Measurements from ENCODE around the gene GLT8D2. TPM values are rescaled to one million over a fixed set of nuclear protein-coding genes. Genes with fewer than 3 reads are reported as not detected.

GLT8D2 gene
- total and polyA plus RNA-seq, 2 donors from 2014 or later: 7.0 to 7.7 TPM

DNA sequence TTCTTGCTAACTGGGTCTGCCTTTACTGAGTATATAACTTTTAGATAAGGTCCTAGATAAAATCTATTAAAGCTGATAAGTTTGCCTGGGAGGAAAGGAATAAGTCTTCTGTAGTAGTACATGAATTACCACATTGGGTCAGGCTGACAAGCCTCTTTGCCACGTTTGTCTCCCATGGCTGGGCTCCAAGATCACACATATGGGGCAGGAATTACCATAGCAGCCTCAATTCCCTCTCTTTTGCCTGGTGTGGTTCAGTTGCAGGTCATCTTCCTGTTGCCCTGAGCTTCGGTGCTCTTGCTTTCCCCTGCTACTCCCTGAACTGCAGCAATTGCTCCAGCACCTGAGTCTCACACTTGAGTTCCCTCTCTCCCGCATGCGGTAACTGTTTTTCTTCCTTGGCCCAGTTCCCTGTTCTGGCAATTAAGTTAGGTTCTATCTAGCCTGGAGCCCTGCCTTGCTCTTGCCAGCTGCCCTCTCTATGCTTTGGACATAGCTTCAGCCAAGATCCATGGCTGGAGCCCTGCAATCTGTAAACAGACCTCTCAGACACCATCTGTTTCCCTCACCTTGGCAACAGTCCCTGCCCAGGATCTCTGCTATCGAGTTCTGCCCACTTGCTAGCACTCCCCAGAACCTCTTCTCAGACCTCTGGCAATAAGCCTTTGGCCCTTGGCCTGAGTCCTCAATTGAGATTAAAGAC, 5.8 kb upstream of the GLT8D2 start:
- intact Hi-C loops (cut with DNase I): no loop called here

GRCh38 chr12:104054681-104055346, 4.8 kb upstream of the GLT8D2 start:
- TF ChIP-seq, protein P1, sequence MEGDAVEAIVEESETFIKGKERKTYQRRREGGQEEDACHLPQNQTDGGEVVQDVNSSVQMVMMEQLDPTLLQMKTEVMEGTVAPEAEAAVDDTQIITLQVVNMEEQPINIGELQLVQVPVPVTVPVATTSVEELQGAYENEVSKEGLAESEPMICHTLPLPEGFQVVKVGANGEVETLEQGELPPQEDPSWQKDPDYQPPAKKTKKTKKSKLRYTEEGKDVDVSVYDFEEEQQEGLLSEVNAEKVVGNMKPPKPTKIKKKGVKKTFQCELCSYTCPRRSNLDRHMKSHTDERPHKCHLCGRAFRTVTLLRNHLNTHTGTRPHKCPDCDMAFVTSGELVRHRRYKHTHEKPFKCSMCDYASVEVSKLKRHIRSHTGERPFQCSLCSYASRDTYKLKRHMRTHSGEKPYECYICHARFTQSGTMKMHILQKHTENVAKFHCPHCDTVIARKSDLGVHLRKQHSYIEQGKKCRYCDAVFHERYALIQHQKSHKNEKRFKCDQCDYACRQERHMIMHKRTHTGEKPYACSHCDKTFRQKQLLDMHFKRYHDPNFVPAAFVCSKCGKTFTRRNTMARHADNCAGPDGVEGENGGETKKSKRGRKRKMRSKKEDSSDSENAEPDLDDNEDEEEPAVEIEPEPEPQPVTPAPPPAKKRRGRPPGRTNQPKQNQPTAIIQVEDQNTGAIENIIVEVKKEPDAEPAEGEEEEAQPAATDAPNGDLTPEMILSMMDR (IDR thresholded peaks at IDR 0.05; ENCODE audit: borderline replicate concordance, extremely low read depth, insufficient read depth): no peak
- intact Hi-C loops (cut with DNase I): no loop called here
- no peaks in the 10 kb centered on the region for H3K9me3 ChIP-seq (ENCODE audit: control insufficient read depth in 2 of 3, insufficient read depth in 1 of 3, low read length in 3 of 3)
- H3K4me1 ChIP-seq (ENCODE audit: control insufficient read depth in 2 of 3, insufficient read depth in 2 of 3, low read depth in 1 of 3, low read length in 3 of 3): peaks cover 0 to 2% (median 0%) of the 10 kb centered on the region in 3 donors
- no peak for DNase-seq
- no peaks in the 10 kb centered on the region for H3K36me3 ChIP-seq (ENCODE audit: control insufficient read depth in 2 of 3, insufficient read depth in 3 of 3, low read length in 3 of 3)
- no peak overlapping the region for H3K4me3 ChIP-seq (ENCODE audit: low read length in 3 of 3)
- H3K9ac ChIP-seq (ENCODE audit: low read length in 3 of 3): no peak overlapping the region
- no peaks in the 10 kb centered on the region for H3K27me3 ChIP-seq (ENCODE audit: control insufficient read depth, insufficient read depth, low read length)
- FAIRE-seq: no peak
- no peak overlapping the region for H3K27ac ChIP-seq (ENCODE audit: low read depth in 2 of 2, low read length in 2 of 2)

More for the DNA sequence above, 5.8 kb upstream of the GLT8D2 start:
- DNase-seq: no peak
- Histone ChIP-seq H3K27ac (ENCODE audit: low read depth in 2 of 2, low read length in 2 of 2) (no peak overlapping the region), H3K9ac (ENCODE audit: low read length in 3 of 3) (no peak overlapping the region), H3K4me1 (ENCODE audit: control insufficient read depth in 2 of 3, insufficient read depth in 2 of 3, low read depth in 1 of 3, low read length in 3 of 3) (peaks cover 0 to 2% (median 0%) of the 10 kb centered on the region in 3 donors), H3K4me3 (ENCODE audit: low read length in 3 of 3) (no peak overlapping the region), H3K36me3 (ENCODE audit: control insufficient read depth in 2 of 3, insufficient read depth in 3 of 3, low read length in 3 of 3) (no peaks in the 10 kb centered on the region), H3K9me3 (ENCODE audit: control insufficient read depth in 2 of 3, insufficient read depth in 1 of 3, low read length in 3 of 3) (no peaks in the 10 kb centered on the region), H3K27me3 (ENCODE audit: control insufficient read depth, insufficient read depth, low read length) (no peaks in the 10 kb centered on the region)
- FAIRE-seq: no peak
- TF ChIP-seq, protein P1 (IDR thresholded peaks at IDR 0.05; ENCODE audit: borderline replicate concordance, extremely low read depth, insufficient read depth): no peak

- Histone ChIP-seq H3K27ac (ENCODE audit: low read depth in 2 of 2, low read length in 2 of 2) (no peak overlapping the region), H3K9me3 (ENCODE audit: control insufficient read depth in 2 of 3, insufficient read depth in 1 of 3, low read length in 3 of 3) (no peaks in the 10 kb centered on the region), H3K27me3 (ENCODE audit: control insufficient read depth, insufficient read depth, low read length) (no peaks in the 10 kb centered on the region), H3K4me1 (ENCODE audit: control insufficient read depth in 2 of 3, insufficient read depth in 2 of 3, low read depth in 1 of 3, low read length in 3 of 3) (peaks cover 0 to 3% (median 0%) of the 10 kb centered on the region in 3 donors), H3K36me3 (ENCODE audit: control insufficient read depth in 2 of 3, insufficient read depth in 3 of 3, low read length in 3 of 3) (no peaks in the 10 kb centered on the region), H3K4me3 (ENCODE audit: low read length in 3 of 3) (peak overlapping the region; percentile 35 to 63 (median 58)), H3K9ac (ENCODE audit: low read length in 3 of 3) (no peak overlapping the region)
- TF ChIP-seq, protein P1 (IDR thresholded peaks at IDR 0.05; ENCODE audit: borderline replicate concordance, extremely low read depth, insufficient read depth): no peak
- FAIRE-seq (no peak), DNase-seq (no peak)
- intact Hi-C loops (cut with DNase I): no loop called here
Observed at GRCh38 chr12:104050436-104050835, 449 bp upstream of the GLT8D2 start.

Measured in kidney (tissue), 14 donors.